22Rv1 (cell line): ENCODE data around the gene JAM2.

Source experiments
- CTCF ChIP-seq: fragments of 450-650 bp; IDR thresholded peaks from 2 replicates; pipeline ENCODE4 v1.5.1; 2017; ENCODE audit warnings: mild to moderate bottlenecking
- ZFX ChIP-seq: fragments of 450-650 bp; IDR thresholded peaks from 2 replicates; pipeline ENCODE4 v1.6.1; 2017; ENCODE audit warnings: antibody characterized with exemption, borderline replicate concordance

DNA sequence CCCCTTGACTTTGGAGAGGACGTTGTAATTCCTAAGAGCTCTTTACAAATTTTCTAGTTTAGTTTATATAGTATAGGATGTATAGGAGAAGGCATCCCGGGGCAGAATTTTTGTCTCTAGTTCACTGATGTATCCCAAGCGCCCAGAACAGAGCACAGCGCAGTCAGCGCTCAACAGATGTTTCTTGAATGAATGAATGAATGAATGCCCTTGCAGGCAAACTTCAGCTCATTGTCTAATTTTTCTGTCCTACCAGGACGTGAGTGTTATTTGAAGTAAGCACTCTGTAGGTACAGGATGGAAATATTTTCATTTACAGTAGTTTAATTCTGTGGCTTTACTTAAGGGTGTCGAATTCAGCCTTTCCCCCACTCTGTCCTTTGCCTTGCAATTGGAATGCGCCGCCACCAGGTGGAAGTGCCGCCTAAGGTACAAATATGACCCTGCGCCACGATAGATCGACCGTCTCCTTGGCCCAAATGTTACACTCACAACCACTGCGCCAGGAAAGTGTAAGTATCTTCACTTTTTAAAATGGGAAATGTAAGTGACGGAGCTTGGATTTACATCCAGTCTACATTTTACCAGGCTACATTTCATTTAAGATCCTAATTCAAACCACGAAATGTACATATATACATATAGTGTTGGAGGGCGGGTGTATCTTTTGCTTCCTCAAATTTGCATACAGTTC, 30.9 kb upstream of the JAM2 start:
- no peak for TF ChIP-seq ZFX
- TF ChIP-seq CTCF: peak; percentile 81
